Transverse colon (tissue), 4 donors: ENCODE data around the gene PIGB.

Experiments used
- EP300 ChIP-seq: sonication (generic); formaldehyde crosslinking; IDR thresholded peaks from one replicate; pipeline ENCODE4 v1.6.1; 2017; ENCODE audit warnings: antibody characterized with exemption, low read depth
- POLR2A ChIP-seq: fragments of 450-650 bp; IDR thresholded peaks from one replicate; pipeline ENCODE4 v1.6.1; 2016; ENCODE audit warnings: antibody characterized with exemption, mild to moderate bottlenecking, moderate library complexity
- POLR2AphosphoS5 ChIP-seq, 3 donors: sonication (generic); formaldehyde crosslinking; IDR thresholded peaks; one replicate each; pipeline ENCODE4 v1.6.1; 2016; ENCODE audit warnings: antibody characterized with exemption in 3 of 3
- TF ChIP-seq, protein P1 (sequence below), 5 experiments: fragments of 200-600 bp in 3 of 5; fragments of 450-650 bp in 2 of 5; sonication (generic) in 3 of 5; IDR thresholded peaks; 1 replicate in 2 of 5; 2 replicates in 3 of 5; pipeline ENCODE4 v1.5.1; 2016 to 2017; ENCODE audit warnings: antibody characterized with exemption in 5 of 5, inconsistent platforms in 3 of 5, mild to moderate bottlenecking in 2 of 5, moderate library complexity in 1 of 5

DNA sequence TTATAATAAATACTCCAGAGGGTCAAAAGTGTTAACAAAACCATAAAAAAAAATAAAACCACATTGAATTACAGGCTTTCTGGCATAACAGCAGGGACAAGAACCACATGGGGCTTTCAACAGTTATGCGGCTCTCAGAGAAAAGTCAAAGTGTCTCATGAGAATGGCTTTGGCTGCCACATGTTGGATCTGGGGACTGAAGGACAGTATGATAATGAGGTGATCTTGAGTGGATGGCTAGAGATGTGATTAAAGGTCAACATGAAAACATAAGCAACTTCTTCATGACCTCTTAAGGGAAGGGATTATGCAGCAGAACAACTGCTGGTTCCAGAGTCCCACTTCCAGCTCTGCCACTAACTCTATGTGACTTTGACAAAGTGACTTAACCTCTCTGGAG is 34.6 kb upstream of the PIGB start:
- TF ChIP-seq, protein P1, sequence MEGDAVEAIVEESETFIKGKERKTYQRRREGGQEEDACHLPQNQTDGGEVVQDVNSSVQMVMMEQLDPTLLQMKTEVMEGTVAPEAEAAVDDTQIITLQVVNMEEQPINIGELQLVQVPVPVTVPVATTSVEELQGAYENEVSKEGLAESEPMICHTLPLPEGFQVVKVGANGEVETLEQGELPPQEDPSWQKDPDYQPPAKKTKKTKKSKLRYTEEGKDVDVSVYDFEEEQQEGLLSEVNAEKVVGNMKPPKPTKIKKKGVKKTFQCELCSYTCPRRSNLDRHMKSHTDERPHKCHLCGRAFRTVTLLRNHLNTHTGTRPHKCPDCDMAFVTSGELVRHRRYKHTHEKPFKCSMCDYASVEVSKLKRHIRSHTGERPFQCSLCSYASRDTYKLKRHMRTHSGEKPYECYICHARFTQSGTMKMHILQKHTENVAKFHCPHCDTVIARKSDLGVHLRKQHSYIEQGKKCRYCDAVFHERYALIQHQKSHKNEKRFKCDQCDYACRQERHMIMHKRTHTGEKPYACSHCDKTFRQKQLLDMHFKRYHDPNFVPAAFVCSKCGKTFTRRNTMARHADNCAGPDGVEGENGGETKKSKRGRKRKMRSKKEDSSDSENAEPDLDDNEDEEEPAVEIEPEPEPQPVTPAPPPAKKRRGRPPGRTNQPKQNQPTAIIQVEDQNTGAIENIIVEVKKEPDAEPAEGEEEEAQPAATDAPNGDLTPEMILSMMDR (IDR thresholded peaks at IDR 0.05): no peak
- no peak for TF ChIP-seq POLR2A
- no peak for TF ChIP-seq POLR2AphosphoS5 (IDR thresholded peaks at IDR 0.05)
- no peak for TF ChIP-seq EP300
